Endothelial cell (in vitro differentiated cells): ENCODE data around the gene PRSS56. TPM values are rescaled to one million over a fixed set of nuclear protein-coding genes. Genes with fewer than 3 reads are reported as not detected.

ENCODE experiments used
- DNase-seq: peaks from one replicate; pipeline ENCODE4 v3.0.0; 2021; ENCODE audit warnings: low spot score
- H3K27ac Mint-ChIP-seq: one replicate; pipeline ENCODE4 v1.8.0; 2021; ENCODE audit warnings: mixed read lengths, inconsistent platforms; ENCODE audit not compliant: unreplicated experiment
- H3K27me3 Mint-ChIP-seq: one replicate; pipeline ENCODE4 v1.8.0; 2021; ENCODE audit warnings: mild to moderate bottlenecking, moderate library complexity, mixed read lengths, inconsistent platforms; ENCODE audit not compliant: unreplicated experiment
- H3K36me3 Mint-ChIP-seq: one replicate; pipeline ENCODE4 v1.8.0; 2021; ENCODE audit warnings: mild to moderate bottlenecking, low read depth, mixed read lengths, inconsistent platforms; ENCODE audit not compliant: unreplicated experiment
- H3K4me1 Mint-ChIP-seq: one replicate; pipeline ENCODE4 v1.8.0; 2021; ENCODE audit warnings: mild to moderate bottlenecking, mixed read lengths, inconsistent platforms; ENCODE audit not compliant: unreplicated experiment
- H3K4me3 Mint-ChIP-seq: one replicate; pipeline ENCODE4 v1.8.0; 2021; ENCODE audit warnings: mild to moderate bottlenecking, mixed read lengths, inconsistent platforms; ENCODE audit not compliant: unreplicated experiment
- H3K9me3 Mint-ChIP-seq: one replicate; pipeline ENCODE4 v1.8.0; 2021; ENCODE audit warnings: mixed read lengths, inconsistent platforms; ENCODE audit not compliant: unreplicated experiment
- total RNA-seq: library from RNA; stranded (reverse); fragmentation: NEBNext Ultra II Directional; extraction: Animal tissue kit (Norgen Biotek cat#: 25700); gene quantifications from one replicate; pipeline ENCODE4 v1.2.1, GENCODE V29; 2021; ENCODE audit not compliant: unreplicated experiment
- TF ChIP-seq, protein P1 (sequence below): fragments of 200-600 bp; sonication (generic); IDR thresholded peaks from one replicate; pipeline ENCODE4 v1.5.0; 2021; ENCODE audit warnings: antibody characterized with exemption; ENCODE audit not compliant: unreplicated experiment

The PRSS56 gene
- total RNA-seq, 1 donor from 2014 or later: not detected

- no peak for DNase-seq
- H3K9me3 Mint-ChIP-seq: no peaks in the 10 kb centered on the region
- no peak overlapping the region for H3K27ac Mint-ChIP-seq
- H3K36me3 Mint-ChIP-seq: no peaks in the 10 kb centered on the region
- H3K27me3 Mint-ChIP-seq: peaks cover 4% of the 10 kb centered on the region
- peaks cover 2% of the 10 kb centered on the region for H3K4me1 Mint-ChIP-seq
- H3K4me3 Mint-ChIP-seq: no peak overlapping the region
- TF ChIP-seq, protein P1, sequence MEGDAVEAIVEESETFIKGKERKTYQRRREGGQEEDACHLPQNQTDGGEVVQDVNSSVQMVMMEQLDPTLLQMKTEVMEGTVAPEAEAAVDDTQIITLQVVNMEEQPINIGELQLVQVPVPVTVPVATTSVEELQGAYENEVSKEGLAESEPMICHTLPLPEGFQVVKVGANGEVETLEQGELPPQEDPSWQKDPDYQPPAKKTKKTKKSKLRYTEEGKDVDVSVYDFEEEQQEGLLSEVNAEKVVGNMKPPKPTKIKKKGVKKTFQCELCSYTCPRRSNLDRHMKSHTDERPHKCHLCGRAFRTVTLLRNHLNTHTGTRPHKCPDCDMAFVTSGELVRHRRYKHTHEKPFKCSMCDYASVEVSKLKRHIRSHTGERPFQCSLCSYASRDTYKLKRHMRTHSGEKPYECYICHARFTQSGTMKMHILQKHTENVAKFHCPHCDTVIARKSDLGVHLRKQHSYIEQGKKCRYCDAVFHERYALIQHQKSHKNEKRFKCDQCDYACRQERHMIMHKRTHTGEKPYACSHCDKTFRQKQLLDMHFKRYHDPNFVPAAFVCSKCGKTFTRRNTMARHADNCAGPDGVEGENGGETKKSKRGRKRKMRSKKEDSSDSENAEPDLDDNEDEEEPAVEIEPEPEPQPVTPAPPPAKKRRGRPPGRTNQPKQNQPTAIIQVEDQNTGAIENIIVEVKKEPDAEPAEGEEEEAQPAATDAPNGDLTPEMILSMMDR: no peak
These were observed 41.4 kb upstream of the PRSS56 start for GRCh38 chr2:232478571-232479340.

GRCh38 chr2:232479341-232480200 lies 40.6 kb upstream of the PRSS56 start:
- DNase-seq: no peak
- Mint-ChIP-seq H3K9me3 (no peaks in the 10 kb centered on the region), H3K4me3 (no peak overlapping the region), H3K4me1 (peaks cover under 1% of the 10 kb centered on the region), H3K27me3 (peaks cover 6% of the 10 kb centered on the region), H3K27ac (no peak overlapping the region), H3K36me3 (no peaks in the 10 kb centered on the region)
- TF ChIP-seq, protein P1: no peak

DNA sequence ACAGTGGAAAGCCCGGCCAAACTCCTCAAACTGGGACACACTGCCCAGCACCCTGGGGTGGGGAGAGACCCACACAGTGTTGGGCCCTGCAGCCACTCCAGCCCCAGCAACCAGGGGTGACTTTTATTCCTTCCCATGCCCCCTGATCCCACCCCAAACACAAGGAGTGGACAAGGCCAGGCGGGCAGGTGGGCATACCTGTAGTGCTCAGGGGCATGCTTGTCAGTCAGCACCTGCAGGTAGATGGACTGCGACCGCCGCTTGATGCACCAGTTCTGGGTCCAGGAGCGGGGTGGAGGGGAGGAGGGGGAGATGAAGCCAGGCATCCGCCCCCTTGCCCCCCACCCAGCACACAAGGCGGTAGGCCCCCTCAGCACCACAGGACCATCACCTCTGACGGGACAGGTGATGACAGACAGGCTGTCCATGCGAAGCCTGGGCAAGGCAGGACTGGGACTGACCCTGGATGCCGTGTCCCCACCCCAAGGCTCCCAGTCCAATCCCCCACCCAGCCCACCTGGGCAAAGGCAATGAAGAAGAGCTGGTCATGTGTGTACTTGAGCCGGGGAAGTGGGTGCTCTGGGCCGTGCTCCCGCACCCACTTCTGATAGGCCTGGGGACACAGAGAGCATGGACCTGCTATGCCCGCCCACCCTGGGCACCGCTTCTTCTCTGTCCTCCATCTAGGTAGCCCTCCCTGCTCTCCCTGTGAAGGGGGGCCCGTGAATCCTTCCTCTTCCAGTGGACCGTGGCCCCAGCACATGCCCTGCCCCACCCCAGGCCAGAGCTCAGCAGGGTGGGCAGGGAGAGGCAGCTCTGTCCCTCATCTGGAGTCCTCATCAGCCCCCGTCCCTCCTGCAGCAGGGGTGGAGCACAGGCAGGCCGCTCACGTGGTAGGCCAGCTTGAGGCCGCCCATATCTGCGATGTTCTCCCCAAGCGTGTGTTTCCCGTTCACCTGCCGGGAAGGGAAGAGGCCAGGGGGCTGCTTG lies 39.7 kb upstream of the PRSS56 start:
- peaks cover 4% of the 10 kb centered on the region for H3K4me1 Mint-ChIP-seq
- H3K9me3 Mint-ChIP-seq: no peaks in the 10 kb centered on the region
- no peak for DNase-seq
- H3K36me3 Mint-ChIP-seq: no peaks in the 10 kb centered on the region
- TF ChIP-seq, protein P1: no peak
- no peak overlapping the region for H3K4me3 Mint-ChIP-seq
- H3K27ac Mint-ChIP-seq: no peak overlapping the region
- H3K27me3 Mint-ChIP-seq: peaks cover 11% of the 10 kb centered on the region

- peak overlapping the region; percentile 30 for H3K27ac Mint-ChIP-seq
- no peaks in the 10 kb centered on the region for H3K36me3 Mint-ChIP-seq
- H3K9me3 Mint-ChIP-seq: no peaks in the 10 kb centered on the region
- TF ChIP-seq, protein P1: no peak
- peaks cover 12% of the 10 kb centered on the region for H3K27me3 Mint-ChIP-seq
- H3K4me1 Mint-ChIP-seq: peaks cover 4% of the 10 kb centered on the region
- no peak for DNase-seq
- H3K4me3 Mint-ChIP-seq: no peak overlapping the region
These were observed 38.7 kb upstream of the PRSS56 start for GRCh38 chr2:232481322-232482140.
